ENCODE results near the gene ALDH3B1.

- TF ChIP-seq CTCF (optimal IDR thresholded peaks at IDR 0.05 in 1 of 3, IDR thresholded peaks at IDR 0.05 in 1 of 3, conservative IDR thresholded peaks at IDR 0.05 in 1 of 3; ENCODE audit: extremely low read depth in 1 of 3, insufficient read depth in 2 of 3, low read length in 3 of 3), result no peak
- no peak for TF ChIP-seq EZH2 (IDR thresholded peaks at IDR 0.05; ENCODE audit: low read length)
Observed at GRCh38 chr11:68004551-68005335, 5.4 kb upstream of the ALDH3B1 start.
